ENCODE data around the gene FRY.

GRCh38 chr13:32213626-32214025, 182.1 kb downstream of the FRY start:
- TF ChIP-seq CTCF (conservative IDR thresholded peaks at IDR 0.05; ENCODE audit: low read length) (no peak), EZH2phosphoT487 (IDR thresholded peaks at IDR 0.05; ENCODE audit: borderline replicate concordance) (no peak)
